GM19023 (cell line): ENCODE results near the gene HDAC4.
"Not testable (repeated sequence)": the region's sequence is repeated elsewhere in the genome, so short reads cannot be mapped to it uniquely, and the experiment has no call there.

Experiments
- ATAC-seq: cut with Tn5 transposase; IDR thresholded peaks from one replicate; pipeline ENCODE4 v1.9.1; 2021; ENCODE audit warnings: mild to moderate bottlenecking, moderate library complexity; ENCODE audit not compliant: unreplicated experiment

The HDAC4 gene

DNA sequence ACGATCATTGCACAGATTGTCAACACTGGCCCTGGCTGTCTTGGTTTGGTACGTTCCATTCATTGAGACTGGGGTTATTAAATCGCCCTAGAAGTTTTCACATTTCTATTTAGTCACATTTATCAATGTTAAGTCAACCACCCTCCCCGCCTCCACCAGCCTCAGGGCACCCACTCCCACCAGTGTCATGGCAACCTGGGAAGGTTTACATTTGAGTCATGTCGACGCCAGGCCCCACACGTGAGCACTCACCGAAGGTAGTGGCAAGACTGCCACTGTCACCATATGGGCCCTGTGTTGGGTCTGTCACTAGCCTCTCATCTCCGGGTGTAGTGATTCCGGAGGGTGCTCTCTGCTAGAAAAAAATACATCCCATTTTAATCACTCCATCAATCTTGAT is 358.8 kb downstream of the HDAC4 start:
- no peak for ATAC-seq

DNA sequence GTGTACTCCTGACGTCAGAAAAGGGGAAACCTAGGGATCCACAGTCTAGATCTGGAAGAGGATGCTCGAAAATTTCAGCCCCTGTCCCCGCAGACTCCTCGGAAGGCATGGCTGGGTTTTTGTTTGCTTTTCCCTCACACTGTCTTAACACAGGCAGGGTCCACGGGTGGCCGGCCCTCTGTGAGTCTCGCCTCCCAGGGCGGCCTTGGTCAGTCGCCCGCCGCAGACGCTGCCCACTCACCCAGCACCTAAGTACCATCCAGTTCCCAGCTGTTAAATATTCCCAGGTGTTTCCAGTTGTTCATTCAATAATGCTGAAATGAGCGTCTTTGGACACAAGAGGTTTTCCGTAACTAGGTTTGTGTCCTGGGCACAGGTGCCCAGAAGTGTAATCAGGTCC is 359.8 kb downstream of the HDAC4 start:
- no peak for ATAC-seq

DNA sequence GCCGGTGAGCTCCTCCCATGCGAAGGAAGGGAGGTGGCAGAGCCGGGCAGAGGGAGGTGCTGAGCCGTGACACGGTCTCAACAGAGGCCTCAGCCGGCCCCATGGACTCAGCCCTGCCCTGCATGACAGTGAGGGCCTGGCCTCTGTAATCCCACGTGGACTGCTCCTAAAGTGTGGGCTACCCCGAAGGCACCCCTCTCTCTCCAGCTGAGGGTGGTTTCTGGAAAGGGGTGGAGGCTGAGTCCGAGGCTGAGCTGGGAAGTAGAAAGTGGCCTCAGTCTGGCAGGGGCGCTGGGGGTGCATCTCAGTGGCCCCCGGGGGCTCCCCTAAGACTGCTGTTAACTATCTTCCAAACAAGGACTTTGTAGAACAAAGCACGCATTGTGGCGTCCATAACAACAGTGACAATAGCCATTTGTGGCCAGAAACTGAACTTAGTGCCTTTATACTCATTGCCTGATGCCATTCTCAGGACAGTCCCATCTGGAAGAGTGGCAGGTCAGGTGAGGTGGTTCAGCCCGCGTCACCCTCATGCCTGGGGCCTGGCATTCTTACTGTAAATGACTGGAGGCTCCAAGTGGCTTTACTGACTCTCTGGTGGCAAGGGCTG is 360.6 kb downstream of the HDAC4 start:
- no peak for ATAC-seq

DNA sequence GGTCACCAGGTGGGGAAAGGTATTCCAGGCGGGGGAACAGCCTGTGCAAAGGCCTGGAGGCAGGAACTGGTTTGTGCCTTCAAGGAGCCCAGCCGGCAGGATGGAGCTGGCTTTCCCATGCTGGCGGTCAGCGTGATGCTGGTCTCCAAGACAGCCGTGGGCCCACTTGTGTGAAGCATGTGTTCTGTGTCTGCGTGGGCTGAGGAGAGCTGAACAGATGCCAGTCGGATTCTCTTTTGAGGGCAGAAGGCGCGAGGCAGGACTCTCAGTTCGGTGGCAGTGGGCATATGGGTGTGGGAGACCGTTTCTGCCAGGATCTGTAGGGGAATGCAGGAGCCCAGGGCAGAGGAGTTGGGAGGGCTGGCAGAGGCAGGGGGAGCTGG is 361.4 kb downstream of the HDAC4 start:
- no peak for ATAC-seq

DNA sequence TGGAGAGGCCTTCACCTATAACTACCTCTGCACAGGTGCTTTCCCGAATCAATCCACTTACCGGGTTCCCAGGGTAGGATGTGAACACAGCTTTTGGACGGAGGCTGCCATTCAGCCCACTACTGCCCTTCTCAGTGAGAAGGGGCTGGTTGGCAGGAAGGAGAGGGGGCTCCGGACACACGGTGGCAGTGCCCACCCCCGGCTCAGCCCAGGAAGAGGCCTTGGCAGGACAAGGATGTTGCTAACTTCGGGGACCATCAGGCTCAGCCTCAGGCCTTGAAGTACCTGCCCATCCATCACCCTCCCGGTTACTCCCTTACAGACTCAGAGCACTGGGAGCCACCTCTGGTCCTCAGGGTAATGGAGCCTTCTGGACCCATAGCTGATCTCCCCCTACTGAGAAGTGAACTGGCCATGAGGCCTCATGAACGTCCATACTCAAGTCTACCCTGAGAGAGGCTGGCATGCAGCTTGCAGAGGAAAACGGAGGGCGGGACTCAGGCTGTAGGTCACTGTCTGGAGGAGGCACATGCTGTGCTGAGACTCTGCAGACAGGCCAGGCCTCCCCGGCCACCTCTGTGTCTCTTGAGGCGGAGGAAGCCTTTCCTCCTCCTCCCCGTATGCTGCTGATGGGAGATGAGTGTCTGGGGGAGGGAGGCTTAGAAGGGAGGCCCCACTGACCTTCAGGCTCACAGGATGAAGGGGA is 361.9 kb downstream of the HDAC4 start:
- ATAC-seq, result no peak

DNA sequence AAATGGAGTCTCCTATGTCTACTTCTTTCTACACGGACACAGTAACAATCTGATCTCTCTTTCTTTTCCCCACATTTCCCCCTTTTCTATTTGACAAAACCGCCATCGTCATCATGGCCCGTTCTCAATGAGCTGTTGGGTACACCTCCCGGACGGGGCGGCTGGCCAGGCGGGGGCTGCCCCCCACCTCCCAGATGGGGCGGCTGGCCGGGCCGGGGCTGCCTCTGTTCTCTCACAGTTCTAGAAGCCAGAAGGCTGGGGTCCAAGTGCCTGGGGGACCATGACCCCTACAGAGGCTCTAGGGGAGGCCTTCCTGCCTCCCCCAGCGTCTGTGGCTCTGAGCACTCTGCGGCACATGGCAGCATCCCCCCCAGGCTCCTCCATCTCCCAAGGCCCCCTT is 362.5 kb downstream of the HDAC4 start:
- ATAC-seq, result not testable (repeated sequence)

DNA sequence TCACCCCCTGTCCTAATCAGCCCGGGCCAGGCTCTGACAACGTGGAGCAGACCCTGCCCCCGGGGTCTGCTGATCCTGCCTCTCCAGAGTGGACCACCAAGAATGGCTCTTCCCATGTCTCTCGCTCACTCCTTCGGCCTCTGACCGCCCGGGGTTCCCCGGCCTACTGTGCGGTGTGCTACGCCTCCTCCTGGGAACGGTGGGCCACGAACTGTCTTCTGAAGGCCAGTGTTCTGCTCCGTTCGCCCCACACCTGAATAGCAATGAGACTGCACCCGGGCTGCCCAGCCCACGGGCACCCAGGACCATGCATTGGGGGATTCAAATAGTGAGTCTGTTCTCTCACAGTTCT is 363.3 kb downstream of the HDAC4 start:
- ATAC-seq, result no peak

DNA sequence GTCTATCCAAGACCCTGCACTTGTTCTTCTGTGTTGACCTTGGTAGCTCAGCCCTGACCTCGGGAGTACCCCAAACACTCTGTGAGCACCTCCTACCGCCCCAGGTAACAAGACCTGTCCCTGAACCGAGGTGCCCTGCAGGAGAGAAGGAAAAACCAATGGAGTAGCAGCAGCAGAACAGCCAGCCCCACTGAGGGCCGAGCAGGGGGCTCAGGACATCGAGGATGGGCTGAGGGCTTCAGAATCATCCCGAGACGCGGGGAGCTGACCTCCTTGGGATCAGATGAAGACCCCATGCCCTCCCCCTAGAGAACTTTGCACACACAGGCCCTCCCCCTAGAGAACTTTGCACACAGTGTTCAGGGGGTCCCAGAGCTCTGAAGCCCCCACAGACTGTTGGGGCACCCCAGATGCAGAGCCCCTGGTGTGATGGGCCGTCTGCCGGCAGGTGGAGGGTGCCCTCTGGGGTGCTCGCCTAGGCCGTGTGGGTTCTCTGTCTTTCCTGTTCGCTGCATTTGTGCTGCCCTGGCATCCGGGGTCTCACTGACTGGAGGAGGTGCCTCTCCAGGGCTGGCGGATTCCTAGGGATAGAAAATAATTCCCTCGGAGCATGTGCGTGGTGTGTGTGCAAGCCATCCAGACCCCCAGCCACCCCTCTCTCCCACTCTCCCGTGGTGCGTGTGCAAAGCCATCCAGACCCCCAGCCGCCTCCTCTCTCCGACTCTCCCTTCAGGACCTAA is 363.8 kb downstream of the HDAC4 start:
- no peak for ATAC-seq

DNA sequence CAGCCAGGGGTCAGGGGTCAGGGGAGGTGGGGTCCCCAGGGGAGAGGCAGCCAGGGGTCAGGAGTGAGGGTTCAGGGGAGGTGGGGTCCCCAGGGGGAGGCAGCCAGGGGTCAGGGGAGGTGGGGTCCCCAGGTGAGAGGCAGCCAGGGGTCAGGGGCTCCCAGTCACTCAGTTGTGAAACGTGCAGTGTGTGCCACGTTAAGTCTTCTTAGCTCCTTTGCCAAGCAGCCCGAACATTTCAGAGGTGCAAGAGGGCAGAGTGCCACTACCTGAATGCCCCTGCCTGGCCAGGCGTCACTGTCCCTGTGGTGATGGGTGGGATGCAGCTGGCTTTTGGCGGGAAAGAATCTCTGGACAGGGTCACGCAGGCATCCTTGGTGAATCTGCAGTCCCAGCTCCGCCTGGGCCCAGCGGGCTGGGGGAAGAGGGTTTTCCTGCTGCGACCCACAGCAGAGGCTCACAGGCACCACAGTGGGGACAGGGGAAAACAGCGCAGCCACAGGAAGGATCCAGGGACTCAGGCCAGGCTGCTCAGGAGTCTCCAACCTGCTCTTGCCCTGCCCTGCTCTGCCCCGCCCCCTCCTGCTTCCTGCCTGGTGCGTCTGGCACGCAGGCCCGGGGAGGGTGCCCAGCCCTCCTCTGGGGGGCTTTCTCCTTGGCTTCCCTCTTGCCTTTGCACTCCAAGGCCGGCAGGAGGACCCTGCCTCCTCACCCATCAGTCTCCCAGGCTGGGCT is 364.7 kb downstream of the HDAC4 start:
- ATAC-seq, result no peak

DNA sequence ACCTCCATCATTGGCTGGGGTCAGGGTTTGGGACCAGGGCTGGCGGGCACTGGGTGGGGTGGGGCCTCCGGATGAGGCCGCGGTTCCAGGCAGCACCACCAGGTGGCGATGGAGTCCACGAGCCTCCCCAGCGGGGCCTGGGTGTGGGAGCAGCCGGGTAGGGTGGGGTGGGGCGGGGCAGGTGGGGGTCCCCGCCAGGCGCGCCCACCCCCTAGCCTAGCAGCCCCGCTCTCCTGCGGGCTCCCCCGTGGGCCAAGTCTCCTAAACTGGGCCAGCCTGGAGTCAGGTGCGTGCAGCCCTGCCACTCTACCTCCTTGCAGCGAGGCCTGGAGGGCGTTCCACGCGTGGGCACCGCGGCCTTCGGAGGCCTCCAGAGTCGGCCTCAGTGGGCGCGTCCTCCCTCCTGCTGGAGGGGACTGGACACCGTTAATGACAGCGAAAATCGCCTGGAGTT is 365.4 kb downstream of the HDAC4 start:
- peak; percentile 67 for ATAC-seq

DNA sequence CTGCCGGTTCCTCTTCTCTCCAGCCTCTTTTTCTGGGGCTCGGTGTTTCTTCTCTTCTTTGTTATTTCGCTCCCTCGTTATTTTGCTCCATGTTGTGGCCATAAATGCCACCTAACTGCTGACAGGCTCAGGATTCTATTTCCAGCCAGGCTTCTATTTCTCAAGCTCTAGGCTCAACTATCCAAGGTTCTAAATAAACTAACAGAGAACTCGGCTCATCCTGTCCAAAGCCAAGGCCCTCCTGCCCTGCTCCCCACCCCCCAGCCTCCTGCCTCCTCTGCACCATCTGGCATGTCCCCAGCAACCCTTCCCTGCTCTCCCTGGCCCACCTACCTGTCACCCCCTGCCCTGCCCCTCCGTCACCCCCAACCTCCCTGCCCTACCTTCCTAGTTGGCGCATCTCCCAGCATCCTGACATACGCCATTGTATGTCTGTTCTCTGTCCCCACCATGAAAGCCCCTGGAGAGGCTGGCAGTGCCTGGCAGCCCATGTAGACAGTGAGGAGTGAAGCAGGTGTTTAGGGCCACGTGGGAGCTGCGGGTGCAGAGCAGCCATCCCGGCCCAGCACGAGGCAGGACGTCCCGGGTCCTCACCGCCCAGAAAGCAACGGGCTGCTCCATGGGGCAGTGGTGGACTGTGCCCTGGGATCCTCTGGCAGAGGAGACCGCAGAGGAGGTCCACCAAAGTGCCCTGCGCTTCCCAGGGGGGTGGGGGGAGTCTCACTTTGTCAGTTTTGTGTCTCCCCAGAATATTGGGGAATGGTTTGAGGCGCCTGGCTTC is 366.1 kb downstream of the HDAC4 start:
- ATAC-seq, result no peak

DNA sequence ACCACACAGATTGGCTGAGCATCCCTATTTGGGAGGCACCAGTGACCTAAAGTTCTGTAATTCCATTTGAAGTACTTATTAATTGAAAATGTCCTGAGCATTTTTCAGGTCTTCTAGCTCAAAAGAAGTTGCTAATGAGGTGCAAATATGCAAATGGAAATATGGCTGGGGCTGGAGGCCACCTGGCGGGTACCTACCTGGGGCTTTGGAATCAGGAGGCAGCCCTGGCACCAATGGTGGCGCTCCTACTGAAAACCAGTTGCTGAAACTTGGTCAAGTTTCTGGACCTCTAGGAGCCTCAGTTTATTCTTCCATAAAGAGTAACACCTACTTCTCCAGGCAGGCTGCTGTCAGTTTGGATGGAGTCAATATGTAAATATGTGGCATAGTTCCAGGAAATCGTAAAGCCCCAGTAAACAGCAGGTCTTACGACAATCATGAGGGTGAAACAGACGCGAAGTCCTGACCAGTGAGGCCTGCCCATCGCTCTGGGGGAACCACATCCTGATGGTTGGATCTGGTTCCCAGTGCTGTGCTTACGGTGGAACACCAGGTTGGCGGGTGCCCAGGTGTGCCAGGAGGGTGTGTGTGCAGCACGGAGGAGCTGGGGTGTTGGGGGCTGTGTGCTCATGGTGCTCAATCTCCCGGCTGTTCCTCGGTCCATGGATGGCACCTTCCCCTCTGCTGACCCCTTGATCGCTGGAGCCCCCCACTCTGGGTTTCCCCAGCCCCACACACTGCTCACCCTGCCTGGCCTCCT is 366.8 kb downstream of the HDAC4 start:
- no peak for ATAC-seq

DNA sequence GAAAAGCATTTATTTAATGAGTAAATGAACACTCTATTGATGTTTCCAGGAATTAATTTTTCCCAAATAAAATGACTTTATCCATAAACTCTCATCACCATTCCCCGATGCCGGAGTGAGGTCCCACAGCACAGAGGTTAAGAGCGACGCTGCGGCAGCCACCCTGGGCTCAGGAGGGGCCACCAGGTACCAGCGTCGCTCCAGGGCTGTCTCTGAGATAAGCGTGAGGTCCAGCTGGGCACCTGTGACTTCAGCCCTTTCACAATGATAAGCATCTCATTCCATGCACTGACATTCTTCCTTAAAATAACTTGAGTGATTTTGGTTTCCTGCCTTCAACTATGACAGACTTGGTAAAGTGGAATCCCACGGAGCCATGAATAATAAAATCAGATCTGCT is 370.9 kb downstream of the HDAC4 start:
- no peak for ATAC-seq

DNA sequence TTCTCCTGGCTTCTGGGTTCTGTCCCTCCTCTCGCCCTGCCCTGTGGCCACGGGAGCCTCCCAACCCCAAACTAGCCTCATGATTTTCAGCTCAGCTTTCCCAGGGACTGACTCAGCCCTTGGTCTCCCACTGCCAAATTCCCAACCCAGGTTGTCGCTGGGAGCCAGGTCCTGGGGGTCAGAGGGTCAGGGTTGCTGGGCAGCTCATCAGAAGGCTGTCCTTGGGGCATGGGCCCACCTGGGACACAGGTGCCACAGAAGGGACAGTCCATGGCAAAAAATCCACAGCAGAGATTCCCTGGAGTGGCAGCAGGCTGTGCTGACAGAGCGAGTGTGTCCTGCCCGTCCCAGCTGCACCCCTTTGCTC is 372.6 kb downstream of the HDAC4 start:
- no peak for ATAC-seq

DNA sequence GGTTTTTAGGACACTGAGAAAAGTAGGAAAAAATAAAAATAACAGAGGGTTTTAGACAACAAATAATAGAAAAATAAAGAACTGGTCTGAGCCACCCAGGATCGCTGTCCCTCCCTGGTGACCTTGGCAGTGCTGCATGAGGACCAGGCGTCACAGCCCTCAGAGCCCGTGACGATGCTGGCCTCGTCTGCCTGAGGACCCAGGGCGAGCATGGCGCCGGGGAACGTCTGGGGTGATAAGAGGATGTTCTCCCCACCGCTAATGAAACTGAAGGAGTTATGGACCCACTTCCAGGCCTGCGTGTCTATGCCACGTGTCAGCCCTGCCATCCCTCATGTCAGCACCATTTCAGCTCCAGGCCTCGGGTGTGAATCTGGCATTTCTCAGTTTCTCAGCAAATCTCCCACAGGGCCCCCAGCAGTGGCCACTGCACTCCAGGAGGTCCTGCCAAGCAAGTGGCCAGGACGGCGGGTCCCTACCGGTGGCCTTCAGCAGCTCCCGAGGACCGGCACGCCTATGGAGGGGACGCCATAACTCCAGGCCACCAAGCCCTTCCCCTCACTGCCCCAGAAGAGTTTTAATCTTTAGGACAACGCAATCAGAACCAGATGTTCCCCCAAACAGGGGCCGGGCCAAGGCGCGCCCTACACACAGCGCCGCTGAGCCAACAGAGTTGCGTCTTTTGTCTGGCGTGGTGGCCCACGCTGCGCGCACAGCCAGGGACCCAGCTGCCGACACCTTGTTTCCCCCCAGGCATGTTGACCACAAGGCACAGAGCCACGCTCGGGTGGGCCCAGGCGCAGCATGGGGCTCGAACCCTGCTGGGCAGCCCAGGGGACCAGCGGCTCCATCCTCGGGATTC is 373.2 kb downstream of the HDAC4 start:
- no peak for ATAC-seq

DNA sequence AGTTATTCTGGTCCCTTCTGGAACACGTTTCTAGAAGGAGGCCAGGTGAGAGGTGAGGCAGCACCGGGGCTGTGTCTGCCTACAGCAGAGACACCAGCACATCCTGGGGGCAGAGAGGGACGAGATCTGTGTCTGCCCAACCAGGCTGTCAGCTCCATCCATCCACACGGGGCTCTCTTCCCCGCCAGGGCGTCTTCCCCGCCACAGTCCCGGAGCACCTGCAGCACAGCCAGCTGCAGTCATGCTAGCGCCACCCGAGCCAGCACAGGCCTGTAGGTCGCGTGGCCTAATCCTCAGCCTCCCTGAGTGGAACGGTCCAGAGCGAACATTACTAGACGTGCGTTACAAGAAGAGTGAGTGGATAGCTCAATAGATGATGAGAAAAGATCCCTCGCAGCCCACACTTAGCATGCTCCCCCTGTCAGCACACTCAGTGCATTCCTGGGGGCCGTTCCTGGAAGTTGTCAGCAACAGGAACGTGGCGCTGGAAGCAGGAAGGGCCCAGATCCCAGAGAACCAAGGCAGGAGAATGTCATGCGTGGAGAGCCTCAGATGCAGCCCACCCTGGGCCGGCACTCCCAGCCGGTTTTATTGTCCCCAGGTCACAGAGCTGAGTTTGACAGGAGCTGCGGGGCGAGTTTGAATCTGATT is 374.0 kb downstream of the HDAC4 start:
- no peak for ATAC-seq

DNA sequence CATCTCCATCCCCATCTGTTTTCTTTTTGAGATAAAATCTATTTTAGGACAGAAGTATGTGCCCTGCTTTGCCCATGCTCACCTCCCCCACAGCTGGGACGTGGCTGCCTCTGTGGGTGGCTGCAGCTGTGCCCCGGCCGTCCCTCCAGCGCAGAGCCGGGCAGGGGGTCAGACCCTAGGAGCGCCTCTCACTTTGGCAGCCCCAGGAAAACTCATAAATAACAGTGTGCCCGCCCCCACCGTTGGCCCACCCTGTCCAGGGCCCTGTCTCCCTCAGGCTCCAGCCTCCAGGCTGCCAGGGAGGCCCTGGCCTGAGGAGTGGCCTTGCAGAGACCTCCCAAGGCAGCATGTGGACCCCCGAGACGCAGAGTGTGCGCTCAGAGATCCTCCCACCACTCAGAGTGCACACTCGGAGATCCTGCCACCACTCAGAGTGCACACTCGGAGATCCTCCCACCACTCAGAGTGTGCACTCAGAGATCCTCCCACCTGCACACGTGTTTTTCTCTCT is 374.8 kb downstream of the HDAC4 start:
- ATAC-seq, result no peak

DNA sequence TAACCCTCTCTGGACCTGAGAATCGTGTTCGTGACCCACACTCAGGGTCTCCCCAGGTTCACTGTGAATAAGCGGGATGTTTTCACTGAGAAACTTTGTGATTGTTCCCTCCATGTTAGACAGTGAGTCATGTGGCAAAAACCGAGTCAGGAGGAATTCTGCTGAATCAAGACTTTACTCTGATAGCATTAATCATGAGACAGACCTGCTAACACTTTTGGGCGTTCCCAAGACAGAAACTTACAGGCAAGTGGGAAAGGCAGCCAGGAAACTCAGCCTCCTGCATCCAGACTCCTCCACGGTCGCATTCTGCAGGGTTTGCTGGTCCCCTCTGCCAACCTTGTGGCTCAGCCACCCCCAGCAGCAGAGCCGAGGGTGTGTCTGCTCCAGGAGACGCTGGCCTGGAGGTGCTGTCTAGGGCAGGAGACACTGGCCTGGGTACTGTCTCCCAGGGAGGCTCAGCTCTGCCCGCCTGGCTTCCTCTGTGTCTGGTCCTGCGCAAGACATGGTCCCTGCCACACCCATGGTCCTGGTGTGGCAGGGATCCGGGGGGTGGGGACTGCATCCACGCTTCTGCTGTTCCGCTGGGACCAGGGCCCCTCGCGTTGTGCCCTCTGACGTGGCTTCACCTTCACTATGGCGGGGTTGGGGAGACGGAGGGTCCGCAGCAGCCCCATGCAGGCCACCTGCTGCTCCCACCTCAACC is 375.6 kb downstream of the HDAC4 start:
- ATAC-seq, result no peak
